GM21528 (cell line): ENCODE data around the gene KRTAP10-3.

Experiments
- ATAC-seq: cut with Tn5 transposase; IDR thresholded peaks from one replicate; pipeline ENCODE4 v1.9.1; 2021; ENCODE audit warnings: mild to moderate bottlenecking, moderate library complexity; ENCODE audit not compliant: unreplicated experiment, low FRiP score

Gene KRTAP10-3

GRCh38 chr21:44509539-44509938 is 49.1 kb downstream of the KRTAP10-3 start:
- ATAC-seq: no peak

- no peak for ATAC-seq
Observed at GRCh38 chr21:44508711-44509445, 49.7 kb downstream of the KRTAP10-3 start.

GRCh38 chr21:44508426-44508710 is 50.2 kb downstream of the KRTAP10-3 start:
- no peak for ATAC-seq
